Neuronal stem cell (in vitro differentiated cells): ENCODE data around the gene OR4Q2.

ENCODE experiments used
- DNase-seq: peaks from one replicate; pipeline ENCODE4 v3.0.0-alpha.2; 2013; ENCODE audit warnings: low spot score
- H2AFZ ChIP-seq: one replicate; pipeline ENCODE4 v1.6.1; 2013; ENCODE audit warnings: mild to moderate bottlenecking, low read length, inconsistent platforms
- H2AK5ac ChIP-seq: 2 replicates; pipeline ENCODE4 v1.6.1; 2013; ENCODE audit warnings: low read depth, mild to moderate bottlenecking, inconsistent platforms, low read length, moderate library complexity, mixed read lengths
- H2BK120ac ChIP-seq: 2 replicates; pipeline ENCODE4 v1.6.1; 2013; ENCODE audit warnings: low read depth, mild to moderate bottlenecking, inconsistent platforms, low read length, moderate library complexity, mixed read lengths
- H2BK12ac ChIP-seq: one replicate; pipeline ENCODE4 v1.6.1; 2013; ENCODE audit warnings: low read length, inconsistent platforms
- H2BK15ac ChIP-seq: 2 replicates; pipeline ENCODE4 v1.6.1; 2013; ENCODE audit warnings: mild to moderate bottlenecking, low read length, inconsistent platforms, mixed read lengths
- H2BK5ac ChIP-seq: one replicate; pipeline ENCODE4 v1.6.1; 2013; ENCODE audit warnings: inconsistent platforms, mild to moderate bottlenecking, low read length, moderate library complexity
- H3K14ac ChIP-seq: one replicate; pipeline ENCODE4 v1.6.1; 2013; ENCODE audit warnings: low read length, inconsistent platforms
- H3K18ac ChIP-seq: 2 replicates; pipeline ENCODE4 v1.6.1; 2013; ENCODE audit warnings: low read length, inconsistent platforms
- H3K23ac ChIP-seq: 2 replicates; pipeline ENCODE4 v1.6.1; 2013; ENCODE audit warnings: low read depth, mild to moderate bottlenecking, mixed read lengths, low read length, inconsistent platforms; ENCODE audit not compliant: poor library complexity
- H3K27ac ChIP-seq: replicated peaks from 3 replicates; pipeline ENCODE4 v1.5.1; 2013; ENCODE audit warnings: low read length, inconsistent platforms
- H3K27me3 ChIP-seq, 3 experiments: 2 replicates each; pipeline ENCODE4 v1.6.1; 2013; ENCODE audit warnings: low read length in 3 of 3, mild to moderate bottlenecking in 2 of 3, inconsistent platforms in 1 of 3, low read depth in 1 of 3, mixed read lengths in 1 of 3, moderate library complexity in 1 of 3; ENCODE audit not compliant: control insufficient read depth in 3 of 3, insufficient read depth in 3 of 3
- H3K36me3 ChIP-seq, 2 donors: replicated peaks in 1 of 2; 2 replicates each; pipeline ENCODE4 v1.6.1; 2013; ENCODE audit warnings: low read length in 2 of 2; ENCODE audit not compliant: control insufficient read depth in 2 of 2, insufficient read depth in 2 of 2
- H3K4ac ChIP-seq: 2 replicates; pipeline ENCODE4 v1.6.1; 2013; ENCODE audit warnings: inconsistent platforms, mild to moderate bottlenecking, low read length, moderate library complexity
- H3K4me1 ChIP-seq, 2 donors: 1 replicate in 1 of 2; 2 replicates in 1 of 2; pipeline ENCODE4 v1.6.1; 2013; ENCODE audit warnings: low read length in 2 of 2, low read depth in 1 of 2; ENCODE audit not compliant: control insufficient read depth in 2 of 2, insufficient read depth in 1 of 2
- H3K4me2 ChIP-seq: one replicate; pipeline ENCODE4 v1.6.1; 2013; ENCODE audit warnings: mild to moderate bottlenecking, low read length, inconsistent platforms; ENCODE audit not compliant: insufficient read depth, poor library complexity, severe bottlenecking
- H3K4me3 ChIP-seq, 2 donors: 2 replicates each; pipeline ENCODE4 v1.5.1; 2013; ENCODE audit warnings: low read length in 2 of 2, mild to moderate bottlenecking in 2 of 2, inconsistent platforms in 1 of 2, moderate library complexity in 1 of 2
- H3K79me1 ChIP-seq: one replicate; pipeline ENCODE4 v1.6.1; 2013; ENCODE audit warnings: low read depth, mild to moderate bottlenecking, inconsistent platforms, low read length, moderate library complexity
- H3K9ac ChIP-seq: one replicate; pipeline ENCODE4 v1.6.1; 2013; ENCODE audit warnings: mild to moderate bottlenecking, low read depth, low read length, inconsistent platforms; ENCODE audit not compliant: poor library complexity
- H3K9me3 ChIP-seq, 2 donors: replicated peaks in 1 of 2; 2 replicates each; pipeline versions ENCODE3 to v1.6.1; 2013; ENCODE audit warnings: low read length in 2 of 2, mild to moderate bottlenecking in 2 of 2, inconsistent platforms in 1 of 2, low read depth in 1 of 2, mixed read lengths in 1 of 2, moderate library complexity in 1 of 2; ENCODE audit not compliant: control insufficient read depth in 2 of 2, insufficient read depth in 1 of 2
- H4K8ac ChIP-seq: one replicate; pipeline ENCODE4 v1.6.1; 2013; ENCODE audit warnings: low read depth, mild to moderate bottlenecking, inconsistent platforms, low read length, moderate library complexity
- H4K91ac ChIP-seq: one replicate; pipeline ENCODE4 v1.6.1; 2013; ENCODE audit warnings: low read length, low read depth, mild to moderate bottlenecking, inconsistent platforms; ENCODE audit not compliant: poor library complexity
- WGBS, 2 donors: extraction: QIAGEN DNeasy Blood & Tissue Kit; methylation state at CpG; one replicate each; pipeline ENCODE4 v1.1.7; 2013; ENCODE audit warnings: missing lambda C conversion rate in 2 of 2, mixed read lengths in 1 of 2; ENCODE audit not compliant: insufficient read length in 2 of 2, insufficient replicate concordance in 1 of 2; ENCODE audit errors: extremely low coverage in 2 of 2; 5-methylcytosine and 5-hydroxymethylcytosine counted together

OR4Q2 gene

GRCh38 chr14:20048202-20048601 lies 46.2 kb downstream of the OR4Q2 start:
- Histone ChIP-seq H3K23ac (no peak overlapping the region), H3K4me2 (no peak overlapping the region), H3K79me1 (no peaks in the 10 kb centered on the region), H3K4me3 (no peak overlapping the region), H2AK5ac (no peak overlapping the region), H2BK120ac (no peak overlapping the region), H3K4ac (no peak overlapping the region), H4K91ac (no peak overlapping the region), H3K18ac (no peak overlapping the region), H3K4me1 (no peaks in the 10 kb centered on the region), H2BK12ac (no peak overlapping the region), H3K27ac (no peak overlapping the region), H3K27me3 (peaks cover 0 to 2% (median 0%) of the 10 kb centered on the region in 3 experiments), H2AFZ (no peak overlapping the region), H3K36me3 (no peaks in the 10 kb centered on the region), H4K8ac (no peak overlapping the region), H2BK15ac (no peak overlapping the region), H3K14ac (no peak overlapping the region), H3K9ac (no peak overlapping the region), H2BK5ac (no peak overlapping the region), H3K9me3 (peaks cover 0 to 20% of the 10 kb centered on the region in 2 donors)
- WGBS, 2 donors = no CpG with 5 or more reads among the region's 1 CpG
- DNase-seq = no peak
